ENCODE measurements around the gene SENP2.
A peak's percentile ranks its signal among the peaks of the same experiment; 100 is the strongest.

Gene SENP2

GRCh38 chr3:185648396-185648795, 62.3 kb downstream of the SENP2 start:
- POLR2A ChIA-PET (ENCODE audit: low non-redundant PET) = no interaction called here
- CTCF ChIA-PET = interaction anchor here (0.7 to 1.0 kb wide), 2 partner anchors 12 to 269 kb away, joined by 3 read pairs; no protein-coding TSS in a partner anchor
- TF ChIP-seq, protein P1, sequence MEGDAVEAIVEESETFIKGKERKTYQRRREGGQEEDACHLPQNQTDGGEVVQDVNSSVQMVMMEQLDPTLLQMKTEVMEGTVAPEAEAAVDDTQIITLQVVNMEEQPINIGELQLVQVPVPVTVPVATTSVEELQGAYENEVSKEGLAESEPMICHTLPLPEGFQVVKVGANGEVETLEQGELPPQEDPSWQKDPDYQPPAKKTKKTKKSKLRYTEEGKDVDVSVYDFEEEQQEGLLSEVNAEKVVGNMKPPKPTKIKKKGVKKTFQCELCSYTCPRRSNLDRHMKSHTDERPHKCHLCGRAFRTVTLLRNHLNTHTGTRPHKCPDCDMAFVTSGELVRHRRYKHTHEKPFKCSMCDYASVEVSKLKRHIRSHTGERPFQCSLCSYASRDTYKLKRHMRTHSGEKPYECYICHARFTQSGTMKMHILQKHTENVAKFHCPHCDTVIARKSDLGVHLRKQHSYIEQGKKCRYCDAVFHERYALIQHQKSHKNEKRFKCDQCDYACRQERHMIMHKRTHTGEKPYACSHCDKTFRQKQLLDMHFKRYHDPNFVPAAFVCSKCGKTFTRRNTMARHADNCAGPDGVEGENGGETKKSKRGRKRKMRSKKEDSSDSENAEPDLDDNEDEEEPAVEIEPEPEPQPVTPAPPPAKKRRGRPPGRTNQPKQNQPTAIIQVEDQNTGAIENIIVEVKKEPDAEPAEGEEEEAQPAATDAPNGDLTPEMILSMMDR (conservative IDR thresholded peaks at IDR 0.05; ENCODE audit: low read depth) = no peak
- DNase-seq (ENCODE audit: low spot score) = no peak
- no peak overlapping the region for H3K27ac ChIP-seq

DNA sequence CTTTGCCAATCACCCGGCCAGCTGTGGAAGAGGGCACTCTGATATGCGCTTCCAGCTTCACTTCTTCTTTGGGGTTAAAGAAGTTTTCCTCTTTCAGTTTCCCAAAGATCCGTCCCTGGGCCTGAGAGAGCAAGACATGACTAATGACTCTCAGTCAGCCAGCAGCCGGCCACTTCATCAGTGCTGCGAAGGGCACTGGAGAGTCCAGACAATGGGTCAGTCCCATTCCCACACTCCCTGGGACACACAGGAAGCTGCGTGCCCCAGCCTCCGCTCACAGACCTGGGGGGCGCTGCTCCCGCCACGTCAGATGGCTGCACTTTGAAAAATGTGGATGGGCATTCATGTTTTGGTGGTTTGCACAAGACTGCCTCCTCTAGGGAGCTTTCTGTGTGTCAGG, 63.3 kb downstream of the SENP2 start:
- no peak for DNase-seq (ENCODE audit: low spot score)
- no peak overlapping the region for H3K27ac ChIP-seq
- CTCF ChIA-PET = no interaction called here
- TF ChIP-seq, protein P1 (conservative IDR thresholded peaks at IDR 0.05; ENCODE audit: low read depth) = no peak
- POLR2A ChIA-PET (ENCODE audit: low non-redundant PET) = no interaction called here

GRCh38 chr3:185651971-185652370, 65.9 kb downstream of the SENP2 start:
- CTCF ChIA-PET = interaction anchor here (1.0 kb wide), 1 partner anchor 8 kb away, joined by 3 read pairs; no protein-coding TSS in a partner anchor
- peak overlapping the region; percentile 24; the same call in 1 of the 2 replicates for H3K27ac ChIP-seq
- POLR2A ChIA-PET (ENCODE audit: low non-redundant PET) = no interaction called here
- no peak for DNase-seq (ENCODE audit: low spot score)
- TF ChIP-seq, protein P1 (conservative IDR thresholded peaks at IDR 0.05; ENCODE audit: low read depth) = no peak

DNA sequence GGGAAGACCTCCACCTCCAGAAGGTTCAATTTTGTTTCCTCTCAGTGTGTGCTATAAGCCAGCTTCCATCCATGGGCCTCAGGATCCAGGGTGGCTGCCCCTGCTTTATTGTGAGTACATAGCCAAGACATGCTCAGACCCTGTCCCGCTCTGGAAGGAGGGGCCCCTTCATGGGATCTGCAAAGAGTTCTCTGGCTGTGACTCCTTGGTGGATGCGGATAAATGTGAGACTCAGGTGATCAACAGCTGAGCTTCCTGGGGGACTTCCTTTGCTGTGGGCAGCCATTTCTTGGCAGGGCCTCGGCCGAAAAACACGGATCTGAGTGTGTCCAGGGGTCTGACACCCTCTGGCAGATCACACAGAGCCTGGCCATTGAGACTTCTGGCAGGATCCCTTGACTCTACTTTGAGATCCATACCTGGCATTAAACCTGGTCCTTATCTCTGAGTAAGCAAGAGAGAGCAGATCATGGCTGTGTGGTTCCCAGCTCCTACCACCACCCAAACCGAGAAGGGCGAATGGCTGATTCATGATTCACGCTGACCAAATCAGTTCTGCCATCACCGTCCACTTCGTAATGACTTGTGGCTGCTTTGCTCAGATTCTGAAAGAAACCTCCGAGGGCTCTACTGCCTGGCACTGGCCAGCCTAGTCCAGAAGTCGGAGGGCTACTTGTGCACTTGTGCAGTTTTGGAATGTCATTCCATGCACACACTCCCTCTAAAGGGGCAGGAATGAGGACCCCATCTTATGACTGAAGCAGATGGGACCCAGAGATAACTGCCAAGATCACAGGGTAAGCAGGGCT, 68.1 kb downstream of the SENP2 start:
- TF ChIP-seq, protein P1 (conservative IDR thresholded peaks at IDR 0.05; ENCODE audit: low read depth) = no peak
- CTCF ChIA-PET = no interaction called here
- no peak for DNase-seq (ENCODE audit: low spot score)
- POLR2A ChIA-PET (ENCODE audit: low non-redundant PET) = no interaction called here
- peak overlapping the region; percentile 97 for H3K27ac ChIP-seq

- ChIA-PET CTCF (no interaction called here), POLR2A (ENCODE audit: low non-redundant PET) (no interaction called here)
- H3K27ac ChIP-seq = peak overlapping the region; percentile 97
- TF ChIP-seq, protein P1 (conservative IDR thresholded peaks at IDR 0.05; ENCODE audit: low read depth) = no peak
- DNase-seq (ENCODE audit: low spot score) = no peak
These were observed 68.7 kb downstream of the SENP2 start for GRCh38 chr3:185654758-185655145.

- ChIA-PET POLR2A (ENCODE audit: low non-redundant PET) (no interaction called here), CTCF (interaction anchor here (1.6 kb wide), 1 partner anchor 113 kb away, joined by 8 read pairs; no protein-coding TSS in a partner anchor)
- DNase-seq (ENCODE audit: low spot score) = no peak
- peak overlapping the region; percentile 97 for H3K27ac ChIP-seq
- TF ChIP-seq, protein P1 (conservative IDR thresholded peaks at IDR 0.05; ENCODE audit: low read depth) = no peak
These were observed 69.6 kb downstream of the SENP2 start for GRCh38 chr3:185655426-185656320.
